Spleen (tissue), 7 donors: ENCODE measurements around the gene AFF1.

Source experiments
- CTCF ChIP-seq, 11 experiments: fragments of 200-600 bp in 7 of 11; fragments of 450-650 bp in 4 of 11; sonication (generic) in 4 of 11; IDR thresholded peaks in 8 of 11; conservative IDR thresholded peaks in 3 of 11; 1 replicate in 7 of 11; 2 replicates in 4 of 11; pipeline versions ENCODE4 v1.4.0 to v1.8.0; 2016 to 2021; ENCODE audit warnings: antibody characterized with exemption in 11 of 11, inconsistent platforms in 4 of 11, mild to moderate bottlenecking in 1 of 11
- POLR2A ChIP-seq, 3 donors: fragments of 450-650 bp; IDR thresholded peaks; one replicate each; pipeline ENCODE4 v1.5.1; 2017; ENCODE audit warnings: antibody characterized with exemption in 3 of 3, mild to moderate bottlenecking in 1 of 3
- POLR2AphosphoS5 ChIP-seq, 3 donors: sonication (generic); formaldehyde crosslinking; IDR thresholded peaks; one replicate each; pipeline ENCODE4 v1.5.1; 2017; ENCODE audit warnings: antibody characterized with exemption in 3 of 3
- donor health status: DM: no; HTN: no; CAD: no; lungs with moderate emphysema.
- donor health status: DM: no; HTN: no; CAD: no.
- donor health status: DM: no; HTN: no; CAD: no.

- TF ChIP-seq POLR2A (IDR thresholded peaks at IDR 0.05) (no peak), CTCF (IDR thresholded peaks at IDR 0.05 in 8 of 11, conservative IDR thresholded peaks at IDR 0.05 in 3 of 11) (no peak), POLR2AphosphoS5 (IDR thresholded peaks at IDR 0.05) (no peak)
Measured at GRCh38 chr4:87036713-87037112, 101.9 kb downstream of the AFF1 start.
